ENCODE data around the gene ENTPD2. TPM values are rescaled to one million over a fixed set of nuclear protein-coding genes. Genes with fewer than 3 reads are reported as not detected.
"Not testable (repeated sequence)": the region's sequence is repeated elsewhere in the genome, so short reads cannot be mapped to it uniquely, and the experiment has no call there.

ENTPD2 gene
- total RNA-seq, 1 donor from 2014 or later = not detected

- Mint-ChIP-seq H3K27ac (peak overlapping the region; percentile 13), H3K4me1 (peaks cover 12% of the 10 kb centered on the region), H3K9me3 (no peaks in the 10 kb centered on the region), H3K36me3 (ENCODE audit: low read depth) (peaks cover 8% of the 10 kb centered on the region), H3K4me3 (no peak overlapping the region), H3K27me3 (no peaks in the 10 kb centered on the region)
- DNase-seq = peak; percentile 91
- intact Hi-C loops (cut with micrococcal nuclease) = loop anchor here (2.0 kb wide), 1 partner anchor 35 kb away; the partner anchor contains the start of gene ABCA2
Measured at GRCh38 chr9:137064027-137064879, 10.4 kb upstream of the ENTPD2 start.

- intact Hi-C loops (cut with micrococcal nuclease) = loop anchor here (2.0 kb wide), 1 partner anchor 35 kb away; the partner anchor contains the start of gene ABCA2
- H3K27ac Mint-ChIP-seq = no peak overlapping the region
- no peak overlapping the region for H3K4me3 Mint-ChIP-seq
- H3K4me1 Mint-ChIP-seq = peaks cover 10% of the 10 kb centered on the region
- no peak for DNase-seq
- H3K36me3 Mint-ChIP-seq (ENCODE audit: low read depth) = peaks cover 8% of the 10 kb centered on the region
- H3K27me3 Mint-ChIP-seq = no peaks in the 10 kb centered on the region
- H3K9me3 Mint-ChIP-seq = no peaks in the 10 kb centered on the region
Measured at GRCh38 chr9:137063311-137064026, 9.6 kb upstream of the ENTPD2 start.

- H3K27ac Mint-ChIP-seq; DNase-seq; H3K36me3 Mint-ChIP-seq (ENCODE audit: low read depth); intact Hi-C loops (cut with micrococcal nuclease); H3K4me1 Mint-ChIP-seq; H3K4me3 Mint-ChIP-seq; H3K27me3 Mint-ChIP-seq; H3K9me3 Mint-ChIP-seq: not testable (repeated sequence)
Measured at GRCh38 chr9:137062798-137063197, 8.9 kb upstream of the ENTPD2 start.

GRCh38 chr9:137062384-137062783 lies 8.5 kb upstream of the ENTPD2 start:
- no peak for DNase-seq
- H3K27ac Mint-ChIP-seq = no peak overlapping the region
- intact Hi-C loops (cut with micrococcal nuclease) = no loop called here
- no peaks in the 10 kb centered on the region for H3K9me3 Mint-ChIP-seq
- H3K4me1 Mint-ChIP-seq = peaks cover 3% of the 10 kb centered on the region
- H3K36me3 Mint-ChIP-seq (ENCODE audit: low read depth) = peaks cover 3% of the 10 kb centered on the region
- no peak overlapping the region for H3K4me3 Mint-ChIP-seq
- H3K27me3 Mint-ChIP-seq = no peaks in the 10 kb centered on the region

- peaks cover 2% of the 10 kb centered on the region for H3K27me3 Mint-ChIP-seq
- DNase-seq = no peak
- intact Hi-C loops (cut with micrococcal nuclease) = no loop called here
- no peaks in the 10 kb centered on the region for H3K36me3 Mint-ChIP-seq (ENCODE audit: low read depth)
- no peaks in the 10 kb centered on the region for H3K9me3 Mint-ChIP-seq
- no peaks in the 10 kb centered on the region for H3K4me1 Mint-ChIP-seq
- H3K27ac Mint-ChIP-seq = no peak overlapping the region
- no peak overlapping the region for H3K4me3 Mint-ChIP-seq
Measured at GRCh38 chr9:137058521-137059234, 4.8 kb upstream of the ENTPD2 start.

GRCh38 chr9:137057545-137057944 lies 3.7 kb upstream of the ENTPD2 start:
- H3K27me3 Mint-ChIP-seq = peaks cover 5% of the 10 kb centered on the region
- H3K36me3 Mint-ChIP-seq (ENCODE audit: low read depth) = no peaks in the 10 kb centered on the region
- DNase-seq = no peak
- no peaks in the 10 kb centered on the region for H3K9me3 Mint-ChIP-seq
- H3K4me1 Mint-ChIP-seq = no peaks in the 10 kb centered on the region
- no peak overlapping the region for H3K4me3 Mint-ChIP-seq
- intact Hi-C loops (cut with micrococcal nuclease) = no loop called here
- H3K27ac Mint-ChIP-seq = no peak overlapping the region

- no peak overlapping the region for H3K27ac Mint-ChIP-seq
- H3K4me3 Mint-ChIP-seq = no peak overlapping the region
- H3K4me1 Mint-ChIP-seq = no peaks in the 10 kb centered on the region
- no peak for DNase-seq
- peaks cover 11% of the 10 kb centered on the region for H3K27me3 Mint-ChIP-seq
- H3K9me3 Mint-ChIP-seq = no peaks in the 10 kb centered on the region
- no peaks in the 10 kb centered on the region for H3K36me3 Mint-ChIP-seq (ENCODE audit: low read depth)
- intact Hi-C loops (cut with micrococcal nuclease) = no loop called here
Measured at GRCh38 chr9:137056739-137057415, 3.0 kb upstream of the ENTPD2 start.

GRCh38 chr9:137055385-137056364 lies 1.8 kb upstream of the ENTPD2 start:
- Mint-ChIP-seq H3K9me3 (no peaks in the 10 kb centered on the region), H3K27ac (no peak overlapping the region), H3K27me3 (peaks cover 13% of the 10 kb centered on the region), H3K4me3 (no peak overlapping the region), H3K36me3 (ENCODE audit: low read depth) (no peaks in the 10 kb centered on the region), H3K4me1 (no peaks in the 10 kb centered on the region)
- no peak for DNase-seq
- intact Hi-C loops (cut with micrococcal nuclease) = no loop called here

GRCh38 chr9:137054932-137055384 lies 1.1 kb upstream of the ENTPD2 start:
- Mint-ChIP-seq H3K4me3 (no peak overlapping the region), H3K27me3 (peaks cover 19% of the 10 kb centered on the region), H3K4me1 (no peaks in the 10 kb centered on the region), H3K9me3 (no peaks in the 10 kb centered on the region), H3K36me3 (ENCODE audit: low read depth) (no peaks in the 10 kb centered on the region), H3K27ac (no peak overlapping the region)
- no peak for DNase-seq
- intact Hi-C loops (cut with micrococcal nuclease) = no loop called here

GRCh38 chr9:137052998-137053943 lies 590 bp downstream of the ENTPD2 start:
- H3K4me3 Mint-ChIP-seq = no peak overlapping the region
- H3K9me3 Mint-ChIP-seq = no peaks in the 10 kb centered on the region
- DNase-seq = no peak
- no peak overlapping the region for H3K27ac Mint-ChIP-seq
- H3K36me3 Mint-ChIP-seq (ENCODE audit: low read depth) = no peaks in the 10 kb centered on the region
- peaks cover 1% of the 10 kb centered on the region for H3K4me1 Mint-ChIP-seq
- peaks cover 25% of the 10 kb centered on the region for H3K27me3 Mint-ChIP-seq
- intact Hi-C loops (cut with micrococcal nuclease) = no loop called here

GRCh38 chr9:137052293-137052692 lies 1.6 kb downstream of the ENTPD2 start:
- peaks cover 34% of the 10 kb centered on the region for H3K27me3 Mint-ChIP-seq

More at GRCh38 chr9:137052293-137052692, 1.6 kb downstream of the ENTPD2 start:
- H3K4me3 Mint-ChIP-seq = no peak overlapping the region
- no peak overlapping the region for H3K27ac Mint-ChIP-seq
- H3K4me1 Mint-ChIP-seq = peaks cover 1% of the 10 kb centered on the region
- H3K9me3 Mint-ChIP-seq = no peaks in the 10 kb centered on the region
- no peak for DNase-seq
- intact Hi-C loops (cut with micrococcal nuclease) = no loop called here
- no peaks in the 10 kb centered on the region for H3K36me3 Mint-ChIP-seq (ENCODE audit: low read depth)
